ENCODE results near the gene GLRX3. TPM values are rescaled to one million over a fixed set of nuclear protein-coding genes. Genes with fewer than 3 reads are reported as not detected.
A peak's percentile ranks its signal among the peaks of the same experiment; 100 is the strongest.

Gene GLRX3
- total and polyA plus RNA-seq, 2 of the 13 experiments (the other 11 are each of a cell fraction or from before 2014, with no cell fraction given): 91.4 to 135 TPM

DNA sequence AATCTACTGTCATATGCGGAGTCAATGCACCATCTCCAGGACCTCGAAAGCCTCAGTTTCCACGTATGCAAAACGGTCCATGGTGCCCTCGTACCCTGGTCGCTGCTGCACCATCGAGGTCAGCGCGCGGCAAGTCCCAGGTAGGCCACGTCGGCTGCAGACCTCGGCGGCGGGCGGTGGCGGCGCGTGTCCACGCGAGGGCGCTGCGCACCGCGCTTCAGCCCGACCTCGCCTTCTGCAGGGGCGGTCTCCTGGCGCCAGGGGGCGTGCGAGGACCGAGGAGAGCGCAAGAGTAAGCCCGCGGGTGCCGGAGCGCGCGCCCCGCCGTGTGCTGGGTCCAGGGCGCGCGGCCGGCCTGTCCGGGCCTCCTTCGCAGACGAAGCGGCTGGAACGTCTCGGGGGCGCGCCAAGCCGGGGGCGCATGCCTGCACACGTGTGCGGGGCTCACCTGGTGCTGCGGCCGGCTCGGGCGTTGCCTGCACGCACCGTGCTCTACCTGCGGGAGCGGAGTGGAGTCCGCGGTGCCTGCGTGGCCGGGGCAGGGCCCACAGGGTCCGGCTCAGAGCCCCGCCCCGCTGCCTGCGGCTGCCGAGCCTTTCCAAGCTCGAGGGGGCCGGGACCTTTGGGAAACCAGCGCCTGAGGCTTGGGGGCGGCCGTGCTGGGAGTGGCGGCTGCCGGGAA lies 54.0 kb downstream of the GLRX3 start (continued):
- peak; percentile 45; the same call in 1 of the 2 replicates for TF ChIP-seq ZNF263 (CRISPR knock-in tag; IDR thresholded peaks at IDR 0.05)
- TF ChIP-seq, protein P1, sequence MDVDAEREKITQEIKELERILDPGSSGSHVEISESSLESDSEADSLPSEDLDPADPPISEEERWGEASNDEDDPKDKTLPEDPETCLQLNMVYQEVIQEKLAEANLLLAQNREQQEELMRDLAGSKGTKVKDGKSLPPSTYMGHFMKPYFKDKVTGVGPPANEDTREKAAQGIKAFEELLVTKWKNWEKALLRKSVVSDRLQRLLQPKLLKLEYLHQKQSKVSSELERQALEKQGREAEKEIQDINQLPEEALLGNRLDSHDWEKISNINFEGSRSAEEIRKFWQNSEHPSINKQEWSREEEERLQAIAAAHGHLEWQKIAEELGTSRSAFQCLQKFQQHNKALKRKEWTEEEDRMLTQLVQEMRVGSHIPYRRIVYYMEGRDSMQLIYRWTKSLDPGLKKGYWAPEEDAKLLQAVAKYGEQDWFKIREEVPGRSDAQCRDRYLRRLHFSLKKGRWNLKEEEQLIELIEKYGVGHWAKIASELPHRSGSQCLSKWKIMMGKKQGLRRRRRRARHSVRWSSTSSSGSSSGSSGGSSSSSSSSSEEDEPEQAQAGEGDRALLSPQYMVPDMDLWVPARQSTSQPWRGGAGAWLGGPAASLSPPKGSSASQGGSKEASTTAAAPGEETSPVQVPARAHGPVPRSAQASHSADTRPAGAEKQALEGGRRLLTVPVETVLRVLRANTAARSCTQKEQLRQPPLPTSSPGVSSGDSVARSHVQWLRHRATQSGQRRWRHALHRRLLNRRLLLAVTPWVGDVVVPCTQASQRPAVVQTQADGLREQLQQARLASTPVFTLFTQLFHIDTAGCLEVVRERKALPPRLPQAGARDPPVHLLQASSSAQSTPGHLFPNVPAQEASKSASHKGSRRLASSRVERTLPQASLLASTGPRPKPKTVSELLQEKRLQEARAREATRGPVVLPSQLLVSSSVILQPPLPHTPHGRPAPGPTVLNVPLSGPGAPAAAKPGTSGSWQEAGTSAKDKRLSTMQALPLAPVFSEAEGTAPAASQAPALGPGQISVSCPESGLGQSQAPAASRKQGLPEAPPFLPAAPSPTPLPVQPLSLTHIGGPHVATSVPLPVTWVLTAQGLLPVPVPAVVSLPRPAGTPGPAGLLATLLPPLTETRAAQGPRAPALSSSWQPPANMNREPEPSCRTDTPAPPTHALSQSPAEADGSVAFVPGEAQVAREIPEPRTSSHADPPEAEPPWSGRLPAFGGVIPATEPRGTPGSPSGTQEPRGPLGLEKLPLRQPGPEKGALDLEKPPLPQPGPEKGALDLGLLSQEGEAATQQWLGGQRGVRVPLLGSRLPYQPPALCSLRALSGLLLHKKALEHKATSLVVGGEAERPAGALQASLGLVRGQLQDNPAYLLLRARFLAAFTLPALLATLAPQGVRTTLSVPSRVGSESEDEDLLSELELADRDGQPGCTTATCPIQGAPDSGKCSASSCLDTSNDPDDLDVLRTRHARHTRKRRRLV (CRISPR knock-in tag; IDR thresholded peaks at IDR 0.05): no peak
- TF ChIP-seq, protein P2, sequence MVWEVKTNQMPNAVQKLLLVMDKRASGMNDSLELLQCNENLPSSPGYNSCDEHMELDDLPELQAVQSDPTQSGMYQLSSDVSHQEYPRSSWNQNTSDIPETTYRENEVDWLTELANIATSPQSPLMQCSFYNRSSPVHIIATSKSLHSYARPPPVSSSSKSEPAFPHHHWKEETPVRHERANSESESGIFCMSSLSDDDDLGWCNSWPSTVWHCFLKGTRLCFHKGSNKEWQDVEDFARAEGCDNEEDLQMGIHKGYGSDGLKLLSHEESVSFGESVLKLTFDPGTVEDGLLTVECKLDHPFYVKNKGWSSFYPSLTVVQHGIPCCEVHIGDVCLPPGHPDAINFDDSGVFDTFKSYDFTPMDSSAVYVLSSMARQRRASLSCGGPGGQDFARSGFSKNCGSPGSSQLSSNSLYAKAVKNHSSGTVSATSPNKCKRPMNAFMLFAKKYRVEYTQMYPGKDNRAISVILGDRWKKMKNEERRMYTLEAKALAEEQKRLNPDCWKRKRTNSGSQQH (CRISPR knock-in tag; IDR thresholded peaks at IDR 0.05; ENCODE audit: low read depth): no peak
- TF ChIP-seq XRCC5 (optimal IDR thresholded peaks at IDR 0.05; ENCODE audit: low read length): peak; percentile 98
- TF ChIP-seq, protein P3, sequence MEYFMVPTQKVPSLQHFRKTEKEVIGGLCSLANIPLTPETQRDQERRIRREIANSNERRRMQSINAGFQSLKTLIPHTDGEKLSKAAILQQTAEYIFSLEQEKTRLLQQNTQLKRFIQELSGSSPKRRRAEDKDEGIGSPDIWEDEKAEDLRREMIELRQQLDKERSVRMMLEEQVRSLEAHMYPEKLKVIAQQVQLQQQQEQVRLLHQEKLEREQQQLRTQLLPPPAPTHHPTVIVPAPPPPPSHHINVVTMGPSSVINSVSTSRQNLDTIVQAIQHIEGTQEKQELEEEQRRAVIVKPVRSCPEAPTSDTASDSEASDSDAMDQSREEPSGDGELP (IDR thresholded peaks at IDR 0.05; ENCODE audit: borderline replicate concordance, low read depth): no peak
- TF ChIP-seq ZNF878 (CRISPR knock-in tag; IDR thresholded peaks at IDR 0.05): no peak
- TF ChIP-seq MAF1 (CRISPR knock-in tag; IDR thresholded peaks at IDR 0.05; ENCODE audit: borderline replicate concordance): peak; percentile 65; the same call in 1 of the 2 replicates
- no peak for TF ChIP-seq RFX3 (CRISPR knock-in tag; IDR thresholded peaks at IDR 0.05)
- TF ChIP-seq HDAC6 (IDR thresholded peaks at IDR 0.05; ENCODE audit: low read depth, low read length): no peak
- no peak for TF ChIP-seq ZNF75D (CRISPR knock-in tag; IDR thresholded peaks at IDR 0.05; ENCODE audit: borderline replicate concordance)
- TF ChIP-seq CREB1 (IDR thresholded peaks at IDR 0.05): no peak
- TF ChIP-seq CREB1 (CRISPR knock-in tag; IDR thresholded peaks at IDR 0.05): no peak
- no peak for TF ChIP-seq RBM39 (IDR thresholded peaks at IDR 0.05; ENCODE audit: low read depth, low read length, poor library complexity, severe bottlenecking)
- no peak for TF ChIP-seq PAF1 (CRISPR knock-in tag; IDR thresholded peaks at IDR 0.05)
- TF ChIP-seq, protein P4, sequence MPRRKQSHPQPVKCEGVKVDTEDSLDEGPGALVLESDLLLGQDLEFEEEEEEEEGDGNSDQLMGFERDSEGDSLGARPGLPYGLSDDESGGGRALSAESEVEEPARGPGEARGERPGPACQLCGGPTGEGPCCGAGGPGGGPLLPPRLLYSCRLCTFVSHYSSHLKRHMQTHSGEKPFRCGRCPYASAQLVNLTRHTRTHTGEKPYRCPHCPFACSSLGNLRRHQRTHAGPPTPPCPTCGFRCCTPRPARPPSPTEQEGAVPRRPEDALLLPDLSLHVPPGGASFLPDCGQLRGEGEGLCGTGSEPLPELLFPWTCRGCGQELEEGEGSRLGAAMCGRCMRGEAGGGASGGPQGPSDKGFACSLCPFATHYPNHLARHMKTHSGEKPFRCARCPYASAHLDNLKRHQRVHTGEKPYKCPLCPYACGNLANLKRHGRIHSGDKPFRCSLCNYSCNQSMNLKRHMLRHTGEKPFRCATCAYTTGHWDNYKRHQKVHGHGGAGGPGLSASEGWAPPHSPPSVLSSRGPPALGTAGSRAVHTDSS (CRISPR knock-in tag; conservative IDR thresholded peaks at IDR 0.05): peak; percentile 79; the same call in 1 of the 2 replicates
- TF ChIP-seq, protein P5, sequence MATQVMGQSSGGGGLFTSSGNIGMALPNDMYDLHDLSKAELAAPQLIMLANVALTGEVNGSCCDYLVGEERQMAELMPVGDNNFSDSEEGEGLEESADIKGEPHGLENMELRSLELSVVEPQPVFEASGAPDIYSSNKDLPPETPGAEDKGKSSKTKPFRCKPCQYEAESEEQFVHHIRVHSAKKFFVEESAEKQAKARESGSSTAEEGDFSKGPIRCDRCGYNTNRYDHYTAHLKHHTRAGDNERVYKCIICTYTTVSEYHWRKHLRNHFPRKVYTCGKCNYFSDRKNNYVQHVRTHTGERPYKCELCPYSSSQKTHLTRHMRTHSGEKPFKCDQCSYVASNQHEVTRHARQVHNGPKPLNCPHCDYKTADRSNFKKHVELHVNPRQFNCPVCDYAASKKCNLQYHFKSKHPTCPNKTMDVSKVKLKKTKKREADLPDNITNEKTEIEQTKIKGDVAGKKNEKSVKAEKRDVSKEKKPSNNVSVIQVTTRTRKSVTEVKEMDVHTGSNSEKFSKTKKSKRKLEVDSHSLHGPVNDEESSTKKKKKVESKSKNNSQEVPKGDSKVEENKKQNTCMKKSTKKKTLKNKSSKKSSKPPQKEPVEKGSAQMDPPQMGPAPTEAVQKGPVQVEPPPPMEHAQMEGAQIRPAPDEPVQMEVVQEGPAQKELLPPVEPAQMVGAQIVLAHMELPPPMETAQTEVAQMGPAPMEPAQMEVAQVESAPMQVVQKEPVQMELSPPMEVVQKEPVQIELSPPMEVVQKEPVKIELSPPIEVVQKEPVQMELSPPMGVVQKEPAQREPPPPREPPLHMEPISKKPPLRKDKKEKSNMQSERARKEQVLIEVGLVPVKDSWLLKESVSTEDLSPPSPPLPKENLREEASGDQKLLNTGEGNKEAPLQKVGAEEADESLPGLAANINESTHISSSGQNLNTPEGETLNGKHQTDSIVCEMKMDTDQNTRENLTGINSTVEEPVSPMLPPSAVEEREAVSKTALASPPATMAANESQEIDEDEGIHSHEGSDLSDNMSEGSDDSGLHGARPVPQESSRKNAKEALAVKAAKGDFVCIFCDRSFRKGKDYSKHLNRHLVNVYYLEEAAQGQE (IDR thresholded peaks at IDR 0.05; ENCODE audit: borderline replicate concordance in 1 of 2, low read depth in 1 of 2, low read length in 2 of 2): no peak

All from HepG2 (cell line).